Astrocyte of the cerebellum (primary cell): ENCODE results near the gene HOXA11.

Experiments
- DNase-seq: peaks from one replicate; pipeline ENCODE4 v3.0.0-alpha.2; 2011; ENCODE audit warnings: low read depth
- H3K4me3 ChIP-seq: 2 replicates; pipeline ENCODE4 v1.5.1; 2011; ENCODE audit warnings: mild to moderate bottlenecking, low read depth, low read length, moderate library complexity
- in situ Hi-C: cut with HindIII; loops from 2 replicates; pipeline ENCODE4 v1.10.0; 2017; ENCODE audit warnings: low sequenced_read_pairs
- TF ChIP-seq, protein P1 (sequence below): IDR thresholded peaks from 2 replicates; pipeline ENCODE4 v1.5.1; 2012; ENCODE audit warnings: low read length, low read depth, moderate library complexity, mild to moderate bottlenecking; ENCODE audit errors: missing control alignments

HOXA11 gene

GRCh38 chr7:27139334-27140125 is 45.5 kb downstream of the HOXA11 start:
- TF ChIP-seq, protein P1, sequence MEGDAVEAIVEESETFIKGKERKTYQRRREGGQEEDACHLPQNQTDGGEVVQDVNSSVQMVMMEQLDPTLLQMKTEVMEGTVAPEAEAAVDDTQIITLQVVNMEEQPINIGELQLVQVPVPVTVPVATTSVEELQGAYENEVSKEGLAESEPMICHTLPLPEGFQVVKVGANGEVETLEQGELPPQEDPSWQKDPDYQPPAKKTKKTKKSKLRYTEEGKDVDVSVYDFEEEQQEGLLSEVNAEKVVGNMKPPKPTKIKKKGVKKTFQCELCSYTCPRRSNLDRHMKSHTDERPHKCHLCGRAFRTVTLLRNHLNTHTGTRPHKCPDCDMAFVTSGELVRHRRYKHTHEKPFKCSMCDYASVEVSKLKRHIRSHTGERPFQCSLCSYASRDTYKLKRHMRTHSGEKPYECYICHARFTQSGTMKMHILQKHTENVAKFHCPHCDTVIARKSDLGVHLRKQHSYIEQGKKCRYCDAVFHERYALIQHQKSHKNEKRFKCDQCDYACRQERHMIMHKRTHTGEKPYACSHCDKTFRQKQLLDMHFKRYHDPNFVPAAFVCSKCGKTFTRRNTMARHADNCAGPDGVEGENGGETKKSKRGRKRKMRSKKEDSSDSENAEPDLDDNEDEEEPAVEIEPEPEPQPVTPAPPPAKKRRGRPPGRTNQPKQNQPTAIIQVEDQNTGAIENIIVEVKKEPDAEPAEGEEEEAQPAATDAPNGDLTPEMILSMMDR: no peak
- in situ Hi-C loops: no loop called here
- DNase-seq: no peak
- no peak overlapping the region for H3K4me3 ChIP-seq

GRCh38 chr7:27138985-27139333 is 46.1 kb downstream of the HOXA11 start:
- H3K4me3 ChIP-seq: no peak overlapping the region
- TF ChIP-seq, protein P1: no peak
- in situ Hi-C loops: no loop called here
- DNase-seq: no peak

GRCh38 chr7:27138472-27138871 is 46.6 kb downstream of the HOXA11 start:
- in situ Hi-C loops: no loop called here
- TF ChIP-seq, protein P1: no peak
- H3K4me3 ChIP-seq: no peak overlapping the region
- no peak for DNase-seq

DNA sequence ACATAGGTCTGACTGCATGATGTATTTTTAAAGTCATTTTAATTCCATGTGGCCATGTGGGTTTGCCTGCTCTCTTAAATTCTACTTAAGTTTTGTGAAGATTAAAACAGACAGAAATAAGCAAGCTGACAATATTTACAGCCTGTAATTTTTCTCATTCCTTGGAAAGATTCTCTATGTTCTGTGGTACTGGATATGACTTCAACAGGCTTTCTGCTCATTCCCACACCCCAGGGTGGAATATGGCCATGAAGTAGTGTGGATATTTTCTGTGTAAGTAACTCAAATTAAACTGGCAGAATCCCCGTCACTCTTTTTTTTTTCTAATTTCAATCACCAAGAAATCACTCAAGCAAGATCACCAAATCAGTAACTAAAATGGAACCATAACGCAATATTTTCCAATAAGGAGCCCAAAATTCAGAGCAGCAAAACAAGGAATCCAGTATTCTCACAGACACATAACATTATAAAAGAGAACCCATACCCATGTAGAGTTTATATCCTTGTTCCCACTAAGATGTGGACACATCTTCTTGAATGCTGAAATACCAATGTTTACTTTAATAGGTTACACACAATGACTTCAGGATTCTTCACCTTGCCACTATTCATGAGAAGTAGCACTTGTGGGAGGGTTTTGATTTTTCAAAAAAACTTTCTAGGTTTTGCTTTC is 47.3 kb downstream of the HOXA11 start:
- in situ Hi-C loops: no loop called here
- no peak for DNase-seq
- TF ChIP-seq, protein P1: no peak
- H3K4me3 ChIP-seq: no peak overlapping the region

DNA sequence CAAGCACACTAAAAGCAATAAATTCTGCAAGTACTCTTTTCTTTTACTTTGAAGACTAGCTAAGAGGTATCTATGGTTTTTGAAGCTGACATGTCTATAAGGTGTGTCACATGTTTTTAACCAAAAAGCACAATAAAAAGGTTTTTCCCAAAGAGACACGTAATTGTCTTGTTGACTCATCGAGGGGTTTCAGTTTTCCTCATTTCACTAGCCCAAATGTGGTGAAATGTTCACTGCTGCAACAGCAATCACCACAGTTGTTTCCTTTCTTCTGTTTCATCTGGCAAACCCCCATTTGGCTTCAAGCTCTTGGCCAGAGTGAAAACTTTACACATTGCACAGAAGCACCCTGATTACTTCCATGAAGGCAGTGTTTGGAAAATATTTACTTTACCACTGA is 50.6 kb downstream of the HOXA11 start:
- DNase-seq: peak; percentile 90
- TF ChIP-seq, protein P1: no peak
- no peak overlapping the region for H3K4me3 ChIP-seq
- in situ Hi-C loops: no loop called here

GRCh38 chr7:27133409-27134231 is 51.4 kb downstream of the HOXA11 start:
- DNase-seq: no peak
- H3K4me3 ChIP-seq: no peak overlapping the region
- in situ Hi-C loops: no loop called here
- TF ChIP-seq, protein P1: no peak
